HepG2 (cell line): ENCODE measurements around the gene LRP1B. TPM values are rescaled to one million over a fixed set of nuclear protein-coding genes. Genes with fewer than 3 reads are reported as not detected.

Experiments
- AFF4 ChIP-seq: sonication (generic); formaldehyde crosslinking; IDR thresholded peaks from 2 replicates; pipeline ENCODE4 v1.4.0; 2020; ENCODE audit warnings: missing genetic modification reagents
- AKAP8 ChIP-seq: sonication (generic); formaldehyde crosslinking; IDR thresholded peaks from 2 replicates; pipeline ENCODE4 v1.5.1; 2020; ENCODE audit warnings: mild to moderate bottlenecking, missing genetic modification reagents
- ATF3 ChIP-seq: sonication (generic); formaldehyde crosslinking; IDR thresholded peaks from 2 replicates; pipeline ENCODE4 v1.4.0; 2020; ENCODE audit warnings: missing genetic modification reagents
- CREM ChIP-seq, 2 experiments: sonication (generic) in 1 of 2; formaldehyde crosslinking in 1 of 2; IDR thresholded peaks; 2 replicates each; pipeline versions ENCODE4 v1.4.0 to v1.6.1; 2016 to 2020; ENCODE audit warnings: antibody characterized with exemption in 1 of 2, mild to moderate bottlenecking in 1 of 2, missing genetic modification reagents in 1 of 2
- DZIP1 ChIP-seq: sonication (generic); formaldehyde crosslinking; IDR thresholded peaks from 2 replicates; pipeline ENCODE4 v1.5.0; 2020; ENCODE audit warnings: mild to moderate bottlenecking, missing genetic modification reagents
- PAWR ChIP-seq: sonication (generic); formaldehyde crosslinking; IDR thresholded peaks from 2 replicates; pipeline ENCODE4 v1.4.0; 2020; ENCODE audit warnings: missing genetic modification reagents, mild to moderate bottlenecking, borderline replicate concordance
- REXO4 ChIP-seq: sonication (generic); formaldehyde crosslinking; IDR thresholded peaks from 2 replicates; pipeline ENCODE4 v1.8.0; 2022; ENCODE audit warnings: missing genetic modification reagents, mild to moderate bottlenecking, borderline replicate concordance
- ZBTB26 ChIP-seq: IDR thresholded peaks from 2 replicates; pipeline ENCODE4 v1.6.1; 2016; ENCODE audit warnings: missing compliant biosample characterization, missing genetic modification reagents, borderline replicate concordance
- ZNF230 ChIP-seq: sonication (generic); formaldehyde crosslinking; IDR thresholded peaks from 2 replicates; pipeline ENCODE4 v1.4.0; 2020; ENCODE audit warnings: mild to moderate bottlenecking, missing genetic modification reagents
- ZNF720 ChIP-seq: sonication (generic); formaldehyde crosslinking; IDR thresholded peaks from 2 replicates; pipeline ENCODE4 v1.4.0; 2020; ENCODE audit warnings: missing genetic modification reagents
- ZUFSP ChIP-seq: sonication (generic); formaldehyde crosslinking; IDR thresholded peaks from 2 replicates; pipeline ENCODE4 v1.9.0; 2021; ENCODE audit warnings: missing genetic modification reagents, mild to moderate bottlenecking, borderline replicate concordance
- polyA plus RNA-seq, 8 experiments: library from polyadenylated mRNA; depleted of rRNA in 3 of 8; stranded (reverse) in 7 of 8; unstranded in 1 of 8; fragments of >200 nt; fragmentation: Illumina TruSeq in 4 of 8; extraction: Trizol in 4 of 8; gene quantifications; 2 replicates each; pipeline versions ENCODE4 v1.2.1 to v1.2.3, GENCODE V29; 2011 to 2016; ENCODE audit warnings: low read depth in 4 of 8, missing spikeins in 1 of 8, mixed read lengths in 1 of 8; ENCODE audit not compliant: insufficient read depth in 1 of 8
- total RNA-seq, 5 experiments: library from RNA; depleted of rRNA; stranded (reverse); fragments of >200 nt; fragmentation: Illumina TruSeq; extraction: Trizol; gene quantifications; 2 replicates each; pipeline ENCODE4 v1.2.3, GENCODE V29; 2016; ENCODE audit warnings: low read depth in 1 of 5

Gene LRP1B
- total and polyA plus RNA-seq, 2 of the 13 experiments (the other 11 are each of a cell fraction or from before 2014, with no cell fraction given): 0.04 TPM; not detected in 1

- TF ChIP-seq DZIP1 (CRISPR knock-in tag): no peak
- no peak for TF ChIP-seq ZUFSP (CRISPR knock-in tag)
- no peak for TF ChIP-seq PAWR (CRISPR knock-in tag)
- no peak for TF ChIP-seq AFF4
- TF ChIP-seq ZNF230 (CRISPR knock-in tag): no peak
- TF ChIP-seq ZNF720: no peak
- no peak for TF ChIP-seq CREM (IDR thresholded peaks at IDR 0.05)
- no peak for TF ChIP-seq CREM (CRISPR knock-in tag; IDR thresholded peaks at IDR 0.05)
- TF ChIP-seq ZBTB26 (CRISPR knock-in tag): no peak
- no peak for TF ChIP-seq AKAP8
- no peak for TF ChIP-seq REXO4 (CRISPR knock-in tag)
- no peak for TF ChIP-seq ATF3
These were observed 1553.4 kb downstream of the LRP1B start (continued) for GRCh38 chr2:140577453-140577852.
